HEK293 (cell line): ENCODE data around the gene NAPB.

ENCODE experiments used
- CTCF ChIP-seq: fragments of 450-650 bp; formaldehyde crosslinking; IDR thresholded peaks from 2 replicates; pipeline ENCODE4 v1.5.1; 2016; ENCODE audit warnings: missing biosample characterization, missing genetic modification characterization
- HOXC10 ChIP-seq: sonication (generic); formaldehyde crosslinking; IDR thresholded peaks from 2 replicates; pipeline ENCODE4 v1.8.1; 2023; ENCODE audit warnings: mild to moderate bottlenecking, missing genetic modification reagents
- KLF1 ChIP-seq: fragments of 450-650 bp; formaldehyde crosslinking; IDR thresholded peaks from 2 replicates; pipeline ENCODE4 v1.5.1; 2016; ENCODE audit warnings: missing biosample characterization, missing genetic modification characterization
- MYNN ChIP-seq: fragments of 450-650 bp; formaldehyde crosslinking; IDR thresholded peaks from 2 replicates; pipeline ENCODE4 v1.5.1; 2016; ENCODE audit warnings: missing biosample characterization, missing genetic modification characterization, borderline replicate concordance
- RBAK ChIP-seq: fragments of 450-650 bp; formaldehyde crosslinking; IDR thresholded peaks from 2 replicates; pipeline ENCODE4 v1.5.1; 2016; ENCODE audit warnings: missing biosample characterization, missing genetic modification characterization
- ZBTB26 ChIP-seq: fragments of 450-650 bp; formaldehyde crosslinking; optimal IDR thresholded peaks from 2 replicates; pipeline ENCODE3; 2016; ENCODE audit warnings: missing biosample characterization, mild to moderate bottlenecking, missing genetic modification characterization
- ZBTB49 ChIP-seq: fragments of 450-650 bp; formaldehyde crosslinking; IDR thresholded peaks from 2 replicates; pipeline ENCODE4 v1.5.1; 2016; ENCODE audit warnings: missing biosample characterization, missing genetic modification characterization, low read depth
- ZNF2 ChIP-seq: fragments of 450-650 bp; formaldehyde crosslinking; IDR thresholded peaks from 2 replicates; pipeline ENCODE4 v1.5.1; 2016; ENCODE audit warnings: missing biosample characterization, missing genetic modification characterization
- ZNF214 ChIP-seq: fragments of 450-650 bp; formaldehyde crosslinking; IDR thresholded peaks from 2 replicates; pipeline ENCODE4 v1.5.1; 2017; ENCODE audit warnings: missing biosample characterization, mild to moderate bottlenecking, missing genetic modification characterization, borderline replicate concordance
- ZNF24 ChIP-seq: fragments of 450-650 bp; formaldehyde crosslinking; IDR thresholded peaks from 2 replicates; pipeline ENCODE4 v1.5.1; 2016; ENCODE audit warnings: missing biosample characterization, missing genetic modification characterization
- ZNF324 ChIP-seq: fragments of 450-650 bp; formaldehyde crosslinking; IDR thresholded peaks from 2 replicates; pipeline ENCODE4 v1.5.1; 2016; ENCODE audit warnings: missing biosample characterization, missing genetic modification characterization
- TF ChIP-seq, protein P1 (sequence below): sonication (generic); formaldehyde crosslinking; IDR thresholded peaks from 2 replicates; pipeline ENCODE4 v1.8.1; 2022; ENCODE audit warnings: mild to moderate bottlenecking, moderate library complexity, missing genetic modification reagents

GRCh38 chr20:23366384-23366783 is 54.9 kb downstream of the NAPB start:
- TF ChIP-seq ZNF2, result no peak
- no peak for TF ChIP-seq ZNF214 (tag by site-specific recombination)
- TF ChIP-seq CTCF (tag by site-specific recombination), result no peak
- TF ChIP-seq, protein P1, sequence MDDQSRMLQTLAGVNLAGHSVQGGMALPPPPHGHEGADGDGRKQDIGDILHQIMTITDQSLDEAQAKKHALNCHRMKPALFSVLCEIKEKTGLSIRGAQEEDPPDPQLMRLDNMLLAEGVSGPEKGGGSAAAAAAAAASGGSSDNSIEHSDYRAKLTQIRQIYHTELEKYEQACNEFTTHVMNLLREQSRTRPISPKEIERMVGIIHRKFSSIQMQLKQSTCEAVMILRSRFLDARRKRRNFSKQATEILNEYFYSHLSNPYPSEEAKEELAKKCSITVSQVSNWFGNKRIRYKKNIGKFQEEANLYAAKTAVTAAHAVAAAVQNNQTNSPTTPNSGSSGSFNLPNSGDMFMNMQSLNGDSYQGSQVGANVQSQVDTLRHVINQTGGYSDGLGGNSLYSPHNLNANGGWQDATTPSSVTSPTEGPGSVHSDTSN, result no peak
- TF ChIP-seq RBAK (tag by site-specific recombination), result no peak
- TF ChIP-seq HOXC10 (CRISPR knock-in tag), result no peak
- no peak for TF ChIP-seq MYNN (tag by site-specific recombination)
- TF ChIP-seq ZBTB49 (tag by site-specific recombination), result no peak
- TF ChIP-seq KLF1, result no peak
- no peak for TF ChIP-seq ZBTB26 (tag by site-specific recombination)
- TF ChIP-seq ZNF324, result no peak
- no peak for TF ChIP-seq ZNF24 (tag by site-specific recombination)
